SKM-1 treated with dmso at 0.1 percent for 144 hours (cell line): ENCODE results near the gene PIK3CD.

Experiments
- DNase-seq: peaks from one replicate; lab custom pipeline; 2025; ENCODE audit not compliant: unreplicated experiment; lab: John Stamatoyannopoulos, UW

The PIK3CD gene

GRCh38 chr1:9766759-9767442 lies 115.4 kb downstream of the PIK3CD start:
- DNase-seq, result no peak

GRCh38 chr1:9767964-9768668 lies 116.6 kb downstream of the PIK3CD start:
- DNase-seq, result no peak

- DNase-seq, result no peak
Measured at GRCh38 chr1:9768983-9769382, 117.5 kb downstream of the PIK3CD start.

- no peak for DNase-seq
Measured at GRCh38 chr1:9770298-9770697, 118.8 kb downstream of the PIK3CD start.

GRCh38 chr1:9774712-9775679 lies 123.5 kb downstream of the PIK3CD start:
- no peak for DNase-seq

GRCh38 chr1:9776685-9777084 lies 125.2 kb downstream of the PIK3CD start:
- DNase-seq, result no peak
